Measurements from ENCODE around the gene WNT3. TPM values are rescaled to one million over a fixed set of nuclear protein-coding genes. Genes with fewer than 3 reads are reported as not detected.

WNT3 gene
- total and polyA plus RNA-seq, 4 experiments from 2014 or later, result not detected

DNA sequence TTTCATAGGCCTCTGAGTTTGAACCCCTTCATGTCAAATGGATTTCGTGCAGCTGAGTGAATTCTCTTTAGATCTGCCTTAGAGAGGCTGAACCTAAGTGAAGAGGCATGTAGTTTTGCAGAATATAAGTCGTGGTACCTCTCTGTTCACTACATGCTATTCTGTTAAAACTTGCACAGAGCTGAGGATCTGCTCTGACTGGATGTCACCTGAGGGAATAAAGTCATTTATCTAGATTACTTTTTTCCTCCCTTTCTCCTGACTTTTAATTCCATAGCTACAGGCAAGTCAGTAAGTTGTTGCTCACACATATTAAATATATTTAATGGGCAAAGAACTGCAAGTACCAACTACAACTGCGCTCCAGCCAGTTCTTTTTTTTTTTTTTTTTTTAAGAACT is 64.7 kb downstream of the WNT3 start:
- Histone ChIP-seq H3K4me1 (ENCODE audit: insufficient read depth, low read length) (no peaks in the 10 kb centered on the region), H3K27ac (ENCODE audit: low read depth, low read length) (no peak overlapping the region), H3K27me3 (ENCODE audit: insufficient read depth, low read length) (no peaks in the 10 kb centered on the region), H3K4me3 (ENCODE audit: low read length in 2 of 2) (no peak overlapping the region), H3K9me3 (ENCODE audit: control insufficient read depth in 1 of 2, low read length in 2 of 2) (no peaks in the 10 kb centered on the region), H3K36me3 (ENCODE audit: insufficient read depth, low read length) (peaks cover 18% of the 10 kb centered on the region)
- intact Hi-C loops (cut with micrococcal nuclease), result no loop called here
- H3K27me3 Mint-ChIP-seq, result no peaks in the 10 kb centered on the region
- DNase-seq, result no peak
- H3K27ac Mint-ChIP-seq, result no peak overlapping the region
- POLR2A ChIA-PET (ENCODE audit: partially characterized antibody), result interaction anchor here (0.6 kb wide), 1 partner anchor 695 kb away, joined by 3 read pairs; no protein-coding TSS in a partner anchor
- H3K36me3 Mint-ChIP-seq, result peaks cover 51 to 68% of the 10 kb centered on the region in 2 donors
- peaks cover 0 to 2% (median 0%) of the 10 kb centered on the region in 4 donors for H3K4me1 Mint-ChIP-seq
- H3K9me3 Mint-ChIP-seq, result no peaks in the 10 kb centered on the region
- no peak overlapping the region for H3K4me3 Mint-ChIP-seq
- CTCF ChIA-PET (ENCODE audit: partially characterized antibody), result interaction anchor here (1.1 to 1.5 kb wide), 2 partner anchors 11 to 19 kb away, joined by 3 read pairs; no protein-coding TSS in a partner anchor

DNA sequence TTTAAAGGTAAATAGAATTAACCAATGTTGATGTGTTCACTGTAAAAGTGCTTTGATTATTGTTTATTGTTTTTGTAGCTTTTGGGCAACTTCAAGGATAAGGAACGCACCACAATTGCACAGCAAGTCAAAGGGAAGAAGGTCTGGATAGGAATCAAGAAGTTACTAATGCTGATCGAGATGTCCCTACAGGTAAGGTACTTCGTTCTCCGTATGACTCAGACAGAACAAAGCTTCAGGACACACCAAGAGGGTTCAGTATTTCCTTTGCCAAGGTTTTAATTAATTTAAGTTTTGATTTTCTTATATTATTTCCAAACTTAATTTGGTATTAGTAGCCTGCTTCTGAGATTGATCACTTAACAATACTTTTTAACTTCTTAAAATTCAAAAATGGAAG is 67.1 kb downstream of the WNT3 start:
- Histone ChIP-seq H3K27ac (ENCODE audit: low read depth, low read length) (no peak overlapping the region), H3K36me3 (ENCODE audit: insufficient read depth, low read length) (peaks cover 22% of the 10 kb centered on the region), H3K9me3 (ENCODE audit: control insufficient read depth in 1 of 2, low read length in 2 of 2) (no peaks in the 10 kb centered on the region), H3K27me3 (ENCODE audit: insufficient read depth, low read length) (no peaks in the 10 kb centered on the region), H3K4me1 (ENCODE audit: insufficient read depth, low read length) (no peaks in the 10 kb centered on the region), H3K4me3 (ENCODE audit: low read length in 2 of 2) (no peak overlapping the region)
- DNase-seq, result no peak
- H3K4me1 Mint-ChIP-seq, result peaks cover 0 to 2% (median 0%) of the 10 kb centered on the region in 4 donors
- ChIA-PET CTCF (ENCODE audit: partially characterized antibody) (interaction anchor here (1.0 kb wide), 1 partner anchor 191 kb away, joined by 3 read pairs; no protein-coding TSS in a partner anchor), POLR2A (ENCODE audit: partially characterized antibody) (no interaction called here)
- peaks cover 45 to 65% of the 10 kb centered on the region in 2 donors for H3K36me3 Mint-ChIP-seq
- no peaks in the 10 kb centered on the region for H3K9me3 Mint-ChIP-seq
- no peak overlapping the region for H3K4me3 Mint-ChIP-seq
- intact Hi-C loops (cut with micrococcal nuclease), result no loop called here
- no peak overlapping the region for H3K27ac Mint-ChIP-seq
- no peaks in the 10 kb centered on the region for H3K27me3 Mint-ChIP-seq

DNA sequence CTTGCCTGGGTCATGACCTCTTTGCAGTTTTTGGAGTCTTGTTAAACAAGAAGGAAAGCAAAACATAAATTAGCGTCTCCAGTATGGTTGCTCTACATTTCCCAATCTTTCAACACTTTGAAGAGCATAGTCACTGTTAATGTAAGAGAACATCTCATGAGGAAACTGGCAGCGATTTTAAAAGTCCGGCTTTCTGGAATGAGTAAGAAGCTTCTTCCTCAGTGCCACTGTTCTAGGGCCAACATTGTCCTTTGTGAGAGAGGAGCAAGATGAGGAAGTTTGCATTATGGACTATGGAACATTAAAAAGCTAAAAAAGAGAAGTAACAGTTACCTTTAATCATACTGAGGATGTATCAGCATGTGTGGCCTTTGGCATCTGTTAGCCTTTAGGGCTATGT is 73.1 kb downstream of the WNT3 start:
- Mint-ChIP-seq H3K36me3 (peaks cover 28 to 48% of the 10 kb centered on the region in 2 donors), H3K9me3 (no peaks in the 10 kb centered on the region), H3K27ac (no peak overlapping the region), H3K4me3 (no peak overlapping the region), H3K27me3 (no peaks in the 10 kb centered on the region), H3K4me1 (no peaks in the 10 kb centered on the region)
- Histone ChIP-seq H3K9me3 (ENCODE audit: control insufficient read depth in 1 of 2, low read length in 2 of 2) (no peaks in the 10 kb centered on the region), H3K27me3 (ENCODE audit: insufficient read depth, low read length) (no peaks in the 10 kb centered on the region), H3K36me3 (ENCODE audit: insufficient read depth, low read length) (peaks cover 6% of the 10 kb centered on the region), H3K27ac (ENCODE audit: low read depth, low read length) (no peak overlapping the region), H3K4me3 (ENCODE audit: low read length in 2 of 2) (no peak overlapping the region), H3K4me1 (ENCODE audit: insufficient read depth, low read length) (no peaks in the 10 kb centered on the region)
- DNase-seq, result no peak
- intact Hi-C loops (cut with micrococcal nuclease), result no loop called here
- CTCF ChIA-PET (ENCODE audit: partially characterized antibody), result no interaction called here
- POLR2A ChIA-PET (ENCODE audit: partially characterized antibody), result no interaction called here

DNA sequence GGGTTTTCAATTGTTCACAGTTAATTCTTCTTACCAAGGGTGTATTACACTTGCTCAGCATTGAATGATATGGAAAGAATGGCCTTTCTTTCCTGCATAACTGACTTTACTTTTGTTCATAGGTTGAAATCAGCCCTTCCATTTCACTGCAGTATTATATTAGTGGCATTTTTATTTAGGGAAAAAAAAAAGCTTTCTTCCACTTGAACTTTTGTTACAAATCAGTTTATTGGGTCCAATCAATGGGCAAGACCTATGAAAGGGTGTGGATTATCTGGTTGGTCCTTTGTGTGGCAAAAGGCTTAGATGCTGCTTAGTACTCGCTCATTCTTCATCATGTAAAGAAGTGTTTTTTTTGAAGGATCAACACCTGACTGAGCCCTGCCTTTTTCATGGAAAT is 74.1 kb downstream of the WNT3 start:
- no peak for DNase-seq
- no peaks in the 10 kb centered on the region for H3K27me3 Mint-ChIP-seq
- CTCF ChIA-PET (ENCODE audit: partially characterized antibody), result no interaction called here
- Histone ChIP-seq H3K9me3 (ENCODE audit: control insufficient read depth in 1 of 2, low read length in 2 of 2) (no peaks in the 10 kb centered on the region), H3K27me3 (ENCODE audit: insufficient read depth, low read length) (no peaks in the 10 kb centered on the region), H3K4me1 (ENCODE audit: insufficient read depth, low read length) (no peaks in the 10 kb centered on the region), H3K4me3 (ENCODE audit: low read length in 2 of 2) (no peak overlapping the region), H3K36me3 (ENCODE audit: insufficient read depth, low read length) (peaks cover 6% of the 10 kb centered on the region), H3K27ac (ENCODE audit: low read depth, low read length) (no peak overlapping the region)
- POLR2A ChIA-PET (ENCODE audit: partially characterized antibody), result no interaction called here
- H3K36me3 Mint-ChIP-seq, result peaks cover 28 to 46% of the 10 kb centered on the region in 2 donors
- no peaks in the 10 kb centered on the region for H3K9me3 Mint-ChIP-seq
- no peak overlapping the region for H3K4me3 Mint-ChIP-seq
- intact Hi-C loops (cut with micrococcal nuclease), result no loop called here
- no peak overlapping the region for H3K27ac Mint-ChIP-seq
- no peaks in the 10 kb centered on the region for H3K4me1 Mint-ChIP-seq

DNA sequence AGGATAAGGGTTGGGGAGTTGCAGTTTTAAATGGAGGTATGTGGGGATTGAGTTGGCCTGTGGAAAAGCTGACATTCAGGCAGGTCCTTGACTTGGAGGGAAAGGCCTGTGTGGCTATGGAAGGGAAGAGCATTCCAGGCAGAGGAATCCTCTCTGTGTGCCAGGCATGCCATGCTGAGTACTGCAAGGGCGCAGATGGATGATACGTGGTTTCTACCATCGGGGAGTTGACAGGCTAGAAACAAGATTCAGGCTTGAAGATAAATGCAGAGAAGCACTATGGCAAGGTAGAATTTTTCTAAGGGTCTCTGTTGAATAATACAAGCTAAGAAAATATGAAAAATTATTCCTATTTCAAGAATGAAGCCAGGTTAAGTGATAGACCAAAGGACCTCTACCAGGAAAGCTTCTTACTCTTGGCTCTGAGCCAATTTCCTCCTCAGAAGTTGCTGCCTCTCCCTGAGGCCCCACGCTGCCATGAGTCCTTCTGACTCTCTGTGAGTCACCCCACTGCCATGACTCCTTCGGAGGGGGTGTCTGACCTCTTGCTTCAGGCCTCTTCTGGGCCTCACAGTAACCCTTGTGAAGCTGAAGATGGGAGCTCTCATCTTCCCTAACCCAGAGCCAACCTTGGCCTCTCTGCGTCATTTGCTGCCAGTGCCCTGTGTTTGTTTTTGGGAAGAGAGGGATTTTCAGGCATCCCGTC is 75.8 kb downstream of the WNT3 start:
- Histone ChIP-seq H3K27me3 (ENCODE audit: insufficient read depth, low read length) (no peaks in the 10 kb centered on the region), H3K9me3 (ENCODE audit: control insufficient read depth in 1 of 2, low read length in 2 of 2) (no peaks in the 10 kb centered on the region), H3K27ac (ENCODE audit: low read depth, low read length) (no peak overlapping the region), H3K4me1 (ENCODE audit: insufficient read depth, low read length) (no peaks in the 10 kb centered on the region), H3K36me3 (ENCODE audit: insufficient read depth, low read length) (no peaks in the 10 kb centered on the region), H3K4me3 (ENCODE audit: low read length in 2 of 2) (no peak overlapping the region)
- ChIA-PET CTCF (ENCODE audit: partially characterized antibody) (interaction anchor here (1.3 kb wide), 1 partner anchor 10 kb away, joined by 3 read pairs; no protein-coding TSS in a partner anchor), POLR2A (ENCODE audit: partially characterized antibody) (no interaction called here)
- no peak overlapping the region for H3K4me3 Mint-ChIP-seq
- H3K4me1 Mint-ChIP-seq, result no peaks in the 10 kb centered on the region
- DNase-seq, result no peak
- H3K9me3 Mint-ChIP-seq, result no peaks in the 10 kb centered on the region
- H3K27ac Mint-ChIP-seq, result no peak overlapping the region
- intact Hi-C loops (cut with micrococcal nuclease), result no loop called here
- no peaks in the 10 kb centered on the region for H3K27me3 Mint-ChIP-seq
- peaks cover 26 to 36% of the 10 kb centered on the region in 2 donors for H3K36me3 Mint-ChIP-seq

DNA sequence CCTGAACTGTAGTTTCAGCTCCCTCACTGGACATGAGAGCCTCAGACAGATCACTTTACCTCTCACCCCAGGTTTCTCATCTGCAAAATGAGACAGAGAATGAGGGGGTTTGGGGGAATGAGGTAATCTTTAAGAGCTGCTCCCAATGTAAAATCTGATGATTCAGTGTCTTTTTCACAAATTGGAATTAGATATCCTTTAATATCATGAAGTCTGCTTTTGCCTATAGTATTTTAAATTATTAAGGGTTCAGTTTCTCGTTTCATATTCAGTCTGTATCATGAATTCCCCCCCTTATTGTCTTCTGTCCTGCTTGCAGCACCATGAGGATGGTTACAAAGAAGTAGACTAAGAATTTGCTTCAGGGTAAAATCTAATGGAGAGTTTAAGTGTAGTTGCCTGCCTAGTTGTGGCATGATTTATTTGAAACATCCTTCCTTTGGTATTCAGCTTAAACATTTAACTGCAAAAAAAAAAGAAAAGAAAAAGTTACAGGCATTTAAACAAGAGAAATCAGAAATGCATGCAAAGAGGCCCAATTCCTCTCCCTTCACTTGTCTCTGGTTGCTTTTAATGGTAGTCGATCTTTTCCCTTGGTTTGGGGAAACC is 77.3 kb downstream of the WNT3 start:
- CTCF ChIA-PET (ENCODE audit: partially characterized antibody), result no interaction called here
- H3K27ac ChIP-seq (ENCODE audit: low read depth, low read length), result no peak overlapping the region
- Mint-ChIP-seq H3K27ac (peak overlapping the region in 1 of 7 donors; percentile 57), H3K36me3 (peaks cover 24 to 35% of the 10 kb centered on the region in 2 donors), H3K27me3 (no peaks in the 10 kb centered on the region), H3K9me3 (no peaks in the 10 kb centered on the region), H3K4me3 (no peak overlapping the region), H3K4me1 (no peaks in the 10 kb centered on the region)
- H3K4me1 ChIP-seq (ENCODE audit: insufficient read depth, low read length), result no peaks in the 10 kb centered on the region
- H3K9me3 ChIP-seq (ENCODE audit: control insufficient read depth in 1 of 2, low read length in 2 of 2), result no peaks in the 10 kb centered on the region
- POLR2A ChIA-PET (ENCODE audit: partially characterized antibody), result no interaction called here
- intact Hi-C loops (cut with micrococcal nuclease), result no loop called here
- H3K4me3 ChIP-seq (ENCODE audit: low read length in 2 of 2), result no peak overlapping the region
- H3K36me3 ChIP-seq (ENCODE audit: insufficient read depth, low read length), result no peaks in the 10 kb centered on the region
- no peaks in the 10 kb centered on the region for H3K27me3 ChIP-seq (ENCODE audit: insufficient read depth, low read length)
- DNase-seq, result no peak

DNA sequence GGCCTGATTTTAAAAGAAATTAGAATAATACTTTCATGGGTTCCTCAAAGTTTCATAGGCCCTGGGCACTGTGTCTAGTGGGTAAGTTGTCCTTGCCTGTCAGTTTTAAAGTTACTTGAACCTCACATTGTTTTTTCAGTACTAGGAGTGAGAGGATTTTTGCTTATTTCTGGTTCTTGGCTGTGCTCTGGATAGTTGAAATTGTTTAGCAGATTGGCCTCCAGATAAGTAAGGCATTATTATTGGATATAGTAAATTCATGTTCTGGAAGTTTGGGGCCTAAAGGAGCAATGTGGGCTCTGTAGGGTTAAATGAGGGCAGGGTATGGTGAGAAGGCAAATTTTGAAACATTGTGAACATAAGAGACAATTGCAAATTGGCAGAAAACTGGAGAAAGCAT is 78.5 kb downstream of the WNT3 start:
- Mint-ChIP-seq H3K27me3 (no peaks in the 10 kb centered on the region), H3K36me3 (peaks cover 22 to 31% of the 10 kb centered on the region in 2 donors), H3K27ac (no peak overlapping the region), H3K9me3 (no peaks in the 10 kb centered on the region), H3K4me3 (no peak overlapping the region), H3K4me1 (no peaks in the 10 kb centered on the region)
- no peaks in the 10 kb centered on the region for H3K4me1 ChIP-seq (ENCODE audit: insufficient read depth, low read length)
- H3K27me3 ChIP-seq (ENCODE audit: insufficient read depth, low read length), result no peaks in the 10 kb centered on the region
- H3K9me3 ChIP-seq (ENCODE audit: control insufficient read depth in 1 of 2, low read length in 2 of 2), result no peaks in the 10 kb centered on the region
- ChIA-PET POLR2A (ENCODE audit: partially characterized antibody) (no interaction called here), CTCF (ENCODE audit: partially characterized antibody) (no interaction called here)
- H3K36me3 ChIP-seq (ENCODE audit: insufficient read depth, low read length), result no peaks in the 10 kb centered on the region
- DNase-seq, result no peak
- H3K27ac ChIP-seq (ENCODE audit: low read depth, low read length), result no peak overlapping the region
- H3K4me3 ChIP-seq (ENCODE audit: low read length in 2 of 2), result no peak overlapping the region
- intact Hi-C loops (cut with micrococcal nuclease), result no loop called here

Measured in CD4-positive, alpha-beta memory T cell (primary cell).